Measurements from ENCODE around the gene FYTTD1.

DNA sequence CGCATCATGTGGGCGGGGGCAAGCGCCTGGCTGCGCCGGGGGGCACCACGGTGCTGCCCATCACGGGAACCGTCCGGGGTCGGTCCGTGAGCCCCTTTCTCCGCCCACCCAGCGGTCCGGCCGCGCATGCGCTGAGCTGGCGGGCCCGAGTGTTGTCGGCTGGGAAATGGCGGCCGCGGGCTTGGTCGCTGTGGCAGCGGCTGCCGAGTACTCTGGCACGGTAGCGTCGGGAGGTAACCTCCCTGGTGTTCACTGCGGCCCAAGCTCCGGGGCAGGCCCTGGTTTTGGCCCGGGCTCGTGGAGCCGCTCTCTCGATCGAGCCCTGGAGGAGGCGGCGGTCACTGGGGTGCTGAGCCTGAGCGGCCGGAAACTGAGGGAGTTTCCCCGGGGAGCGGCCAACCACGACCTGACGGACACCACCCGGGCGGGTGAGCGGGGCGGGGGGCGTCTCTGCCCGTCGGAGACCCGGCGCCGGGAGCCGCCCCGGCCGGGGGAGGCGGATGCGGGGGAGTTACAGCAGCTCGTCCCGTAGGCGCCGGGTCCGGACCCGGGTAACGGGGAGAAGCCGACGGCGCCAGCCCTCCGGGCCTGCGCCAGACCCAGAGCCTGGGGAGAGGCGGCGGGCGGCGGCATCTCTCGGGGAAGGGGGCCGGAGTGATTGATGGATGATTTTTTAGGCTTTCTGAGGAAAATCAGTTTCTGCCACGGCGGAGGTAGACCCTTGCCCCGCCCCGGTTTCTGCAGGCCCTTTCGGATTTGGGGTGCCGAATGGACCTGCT is 41.6 kb downstream of the FYTTD1 start, which contains the start of gene LRCH3:
- TF ChIP-seq, protein P1, sequence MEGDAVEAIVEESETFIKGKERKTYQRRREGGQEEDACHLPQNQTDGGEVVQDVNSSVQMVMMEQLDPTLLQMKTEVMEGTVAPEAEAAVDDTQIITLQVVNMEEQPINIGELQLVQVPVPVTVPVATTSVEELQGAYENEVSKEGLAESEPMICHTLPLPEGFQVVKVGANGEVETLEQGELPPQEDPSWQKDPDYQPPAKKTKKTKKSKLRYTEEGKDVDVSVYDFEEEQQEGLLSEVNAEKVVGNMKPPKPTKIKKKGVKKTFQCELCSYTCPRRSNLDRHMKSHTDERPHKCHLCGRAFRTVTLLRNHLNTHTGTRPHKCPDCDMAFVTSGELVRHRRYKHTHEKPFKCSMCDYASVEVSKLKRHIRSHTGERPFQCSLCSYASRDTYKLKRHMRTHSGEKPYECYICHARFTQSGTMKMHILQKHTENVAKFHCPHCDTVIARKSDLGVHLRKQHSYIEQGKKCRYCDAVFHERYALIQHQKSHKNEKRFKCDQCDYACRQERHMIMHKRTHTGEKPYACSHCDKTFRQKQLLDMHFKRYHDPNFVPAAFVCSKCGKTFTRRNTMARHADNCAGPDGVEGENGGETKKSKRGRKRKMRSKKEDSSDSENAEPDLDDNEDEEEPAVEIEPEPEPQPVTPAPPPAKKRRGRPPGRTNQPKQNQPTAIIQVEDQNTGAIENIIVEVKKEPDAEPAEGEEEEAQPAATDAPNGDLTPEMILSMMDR (IDR thresholded peaks at IDR 0.05): peak in 3 of 6 experiments; percentile 17 to 31 (median 21)
- TF ChIP-seq POLR2A (IDR thresholded peaks at IDR 0.05) (peak in 3 of 4 donors; percentile 67 to 89 (median 76)), POLR2AphosphoS5 (IDR thresholded peaks at IDR 0.05) (peak; percentile 85 to 88), EP300 (IDR thresholded peaks at IDR 0.05) (no peak)

Data from upper lobe of left lung (tissue), 4 donors.